Activated CD4-positive, CD25-positive, alpha-beta regulatory T cell treated with anti-CD3 and anti-CD28 coated beads, Interleukin-2, amount 50 U/mL, for 16 hours (primary cell): ENCODE results near the gene GIMAP1.

Experiments
- DNase-seq: peaks from one replicate; pipeline ENCODE4 v3.0.0-alpha.2; 2020; ENCODE audit warnings: low read depth, low spot score

The GIMAP1 gene

DNA sequence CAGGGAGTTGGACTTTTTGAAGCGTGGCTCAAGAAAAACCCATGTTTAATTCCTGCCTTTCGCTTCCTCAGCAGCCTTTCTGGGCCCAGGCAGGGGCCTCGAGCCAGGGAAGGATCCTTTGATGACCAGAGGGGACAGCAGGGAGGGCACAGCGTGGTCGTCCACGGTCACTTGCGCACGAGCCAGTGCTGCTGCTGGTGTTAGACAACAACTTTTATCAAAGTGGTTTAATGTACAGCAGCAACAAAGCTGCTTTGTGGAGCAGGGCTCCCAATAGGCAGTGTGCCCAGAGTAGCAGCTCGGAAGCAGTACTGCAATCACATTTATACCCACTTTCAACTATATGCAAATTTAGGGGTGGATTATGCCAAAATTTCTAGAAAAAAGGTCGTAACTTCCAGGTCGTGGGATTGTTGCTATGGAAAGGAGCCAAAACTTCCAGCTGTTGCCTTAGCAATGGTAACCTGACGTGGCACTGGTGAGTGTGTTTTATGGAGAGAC, 6.1 kb downstream of the GIMAP1 start:
- no peak for DNase-seq

DNA sequence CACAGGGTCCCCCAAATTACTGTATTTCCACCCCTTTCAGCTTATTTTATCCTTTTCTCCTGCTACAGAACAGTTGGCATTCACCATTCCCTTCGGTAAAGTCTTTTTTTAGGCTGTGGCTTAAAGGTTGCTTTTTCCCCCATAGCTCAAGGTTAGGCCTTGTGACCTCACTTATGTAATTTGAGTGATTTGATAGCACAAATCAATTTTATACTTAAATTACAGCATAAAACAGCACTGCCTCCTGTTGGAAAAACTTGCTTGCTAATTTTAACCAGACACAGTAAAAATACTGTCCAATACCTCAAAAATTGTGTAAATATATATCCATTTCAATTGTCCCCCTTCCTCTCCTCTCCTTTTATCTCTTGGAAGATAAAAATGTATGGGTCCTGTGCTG, 7.1 kb downstream of the GIMAP1 start:
- DNase-seq: no peak

DNA sequence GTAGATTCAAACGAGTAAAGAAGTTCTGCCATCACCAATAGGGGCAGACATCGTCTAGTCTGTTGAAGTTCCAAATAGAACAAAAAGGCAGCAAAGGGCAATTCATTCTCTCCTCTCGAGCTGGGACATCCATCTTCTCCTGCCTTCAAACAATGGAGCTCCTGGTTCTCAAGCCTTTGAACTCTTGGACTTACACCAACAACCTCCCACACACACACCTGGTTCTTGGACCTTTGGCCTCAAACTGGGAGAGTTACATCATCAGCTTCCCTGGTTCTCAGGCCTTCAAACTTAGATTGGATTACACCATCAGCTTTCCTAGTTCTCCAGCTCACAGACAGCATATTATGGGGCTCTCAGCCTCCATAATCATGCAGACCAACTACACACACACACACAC, 11.0 kb downstream of the GIMAP1 start:
- DNase-seq: no peak

DNA sequence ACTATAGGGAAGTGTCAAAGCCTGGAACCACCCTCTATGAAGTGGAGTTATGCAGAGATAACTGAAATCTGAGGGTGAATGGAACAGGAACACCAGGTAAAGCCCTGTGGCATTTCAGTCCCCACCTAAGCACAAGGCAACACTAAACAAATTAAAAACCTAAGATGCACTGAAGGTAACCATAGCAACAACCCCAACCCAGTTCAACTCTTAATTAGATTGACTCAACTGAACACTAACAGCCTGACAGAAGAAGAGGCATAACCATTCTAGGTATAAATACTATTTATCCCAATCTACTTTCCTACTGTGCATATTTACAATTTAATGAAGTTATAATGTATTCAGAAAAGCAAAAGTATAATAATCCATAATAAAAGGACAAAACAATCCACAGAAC, 11.6 kb downstream of the GIMAP1 start:
- no peak for DNase-seq

DNA sequence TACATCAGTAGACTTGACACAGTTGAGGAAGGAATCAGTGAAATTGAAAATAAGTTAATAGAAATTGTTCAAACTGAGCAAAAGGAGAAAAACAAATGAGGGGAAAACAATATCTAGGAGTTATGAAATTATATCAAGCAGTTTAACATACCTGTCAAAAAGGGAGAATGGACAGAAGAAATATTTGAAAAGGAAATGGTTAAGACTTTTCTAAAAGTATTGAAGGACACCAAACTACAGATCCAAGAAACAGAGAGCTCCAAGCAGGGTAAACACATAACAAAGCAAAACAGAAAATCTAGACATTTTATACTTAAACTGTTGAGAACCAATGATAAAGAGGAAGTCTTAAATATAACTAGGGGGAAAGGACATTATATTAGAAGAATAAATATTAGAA, 12.2 kb downstream of the GIMAP1 start:
- no peak for DNase-seq

DNA sequence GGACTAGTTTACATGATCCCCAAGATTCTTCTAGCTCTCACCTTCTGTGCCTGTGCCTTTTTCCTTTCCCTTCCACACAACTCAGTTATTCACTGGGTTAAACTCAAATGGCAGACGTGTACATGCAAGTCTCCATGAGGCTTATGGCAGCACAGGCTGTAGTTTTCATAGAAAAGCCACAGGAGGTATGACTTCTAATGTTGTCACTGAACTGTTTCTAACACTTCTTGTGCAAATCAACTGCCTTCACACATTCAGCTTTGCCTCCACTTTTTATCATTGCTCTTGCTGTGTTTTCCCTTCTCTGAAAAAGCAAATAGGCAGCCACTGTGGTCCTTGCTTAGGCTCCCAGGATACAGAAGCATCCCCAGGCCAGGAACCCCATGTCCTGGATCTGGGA, 15.5 kb downstream of the GIMAP1 start:
- DNase-seq: no peak

DNA sequence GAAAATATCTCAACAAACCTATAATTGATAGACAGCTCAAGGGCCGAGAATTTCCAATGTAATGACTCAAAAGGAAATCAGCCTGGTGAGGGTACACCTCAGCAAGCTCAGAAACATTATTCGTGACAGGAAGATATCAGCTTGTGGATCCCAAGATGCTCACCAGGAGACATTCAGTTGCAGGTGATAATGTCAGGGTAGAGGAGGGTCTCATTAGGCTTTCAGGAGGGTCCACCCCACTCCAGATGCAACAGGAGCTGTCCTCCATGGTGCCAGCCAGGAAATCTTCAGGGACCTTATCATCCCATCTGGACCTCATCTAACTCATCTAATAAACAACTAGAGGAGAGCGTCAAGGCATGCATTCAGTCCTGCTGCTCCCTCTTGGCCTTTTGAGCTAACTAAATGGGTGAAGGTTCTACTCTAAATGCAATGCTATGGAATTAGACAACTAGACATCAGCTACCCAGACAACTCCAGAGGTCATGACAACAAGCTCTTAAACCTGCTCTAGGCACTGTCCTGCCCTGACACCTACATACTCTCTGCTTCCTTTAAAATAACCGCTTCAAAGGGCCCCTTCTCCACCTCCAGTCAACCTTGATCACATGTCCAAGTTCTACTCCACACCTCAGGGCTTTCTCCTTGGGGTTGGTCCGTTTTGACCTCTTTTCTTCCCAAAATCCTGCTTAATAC, 16.5 kb downstream of the GIMAP1 start:
- no peak for DNase-seq

DNA sequence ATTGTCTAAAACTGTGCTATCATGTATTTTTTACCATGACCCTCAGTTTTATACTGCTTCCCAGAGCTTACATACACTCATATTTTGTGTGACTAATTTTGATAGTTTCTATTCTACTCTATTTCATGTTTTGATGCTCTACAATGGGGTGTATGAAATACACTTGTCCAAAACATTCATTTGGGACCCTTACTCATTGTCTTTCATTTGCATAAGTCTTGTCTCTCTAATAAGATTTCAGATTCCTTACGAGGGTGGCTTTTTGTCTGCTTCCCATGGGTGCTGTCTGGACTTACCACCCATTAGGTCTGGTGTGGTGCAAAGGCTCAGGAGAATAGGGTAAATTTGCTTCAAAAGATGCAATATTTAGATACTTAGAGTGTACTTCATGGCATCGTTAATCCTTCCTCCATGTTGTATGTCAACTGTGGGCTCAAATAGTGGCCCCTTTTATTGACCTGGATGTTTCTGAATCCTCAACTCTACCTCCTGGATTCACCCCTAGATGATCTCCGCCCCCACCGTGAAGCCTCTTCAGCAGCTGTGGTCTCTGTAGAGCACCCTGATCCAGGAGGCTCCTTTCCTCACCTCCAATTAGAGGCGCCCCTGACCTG, 17.2 kb downstream of the GIMAP1 start:
- DNase-seq: no peak

DNA sequence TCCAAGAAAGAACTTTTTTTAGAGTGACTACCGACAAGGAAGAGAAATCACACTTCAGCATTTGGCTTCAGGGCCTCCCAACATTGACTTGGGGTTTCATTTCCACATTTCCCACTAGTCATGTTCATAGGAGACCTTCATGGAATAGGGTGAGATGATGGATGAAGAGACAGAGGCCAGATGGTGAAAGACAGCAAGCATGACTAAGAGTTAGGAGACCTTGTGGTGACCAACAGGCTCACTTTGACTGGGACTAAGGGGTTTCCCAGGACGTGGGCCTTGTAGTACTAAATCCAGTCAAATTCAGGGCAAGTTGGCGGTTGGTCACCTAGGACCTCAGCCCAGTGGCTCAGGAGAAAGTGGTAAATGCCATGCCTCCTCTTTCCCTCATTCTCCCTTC, 17.8 kb downstream of the GIMAP1 start:
- no peak for DNase-seq

DNA sequence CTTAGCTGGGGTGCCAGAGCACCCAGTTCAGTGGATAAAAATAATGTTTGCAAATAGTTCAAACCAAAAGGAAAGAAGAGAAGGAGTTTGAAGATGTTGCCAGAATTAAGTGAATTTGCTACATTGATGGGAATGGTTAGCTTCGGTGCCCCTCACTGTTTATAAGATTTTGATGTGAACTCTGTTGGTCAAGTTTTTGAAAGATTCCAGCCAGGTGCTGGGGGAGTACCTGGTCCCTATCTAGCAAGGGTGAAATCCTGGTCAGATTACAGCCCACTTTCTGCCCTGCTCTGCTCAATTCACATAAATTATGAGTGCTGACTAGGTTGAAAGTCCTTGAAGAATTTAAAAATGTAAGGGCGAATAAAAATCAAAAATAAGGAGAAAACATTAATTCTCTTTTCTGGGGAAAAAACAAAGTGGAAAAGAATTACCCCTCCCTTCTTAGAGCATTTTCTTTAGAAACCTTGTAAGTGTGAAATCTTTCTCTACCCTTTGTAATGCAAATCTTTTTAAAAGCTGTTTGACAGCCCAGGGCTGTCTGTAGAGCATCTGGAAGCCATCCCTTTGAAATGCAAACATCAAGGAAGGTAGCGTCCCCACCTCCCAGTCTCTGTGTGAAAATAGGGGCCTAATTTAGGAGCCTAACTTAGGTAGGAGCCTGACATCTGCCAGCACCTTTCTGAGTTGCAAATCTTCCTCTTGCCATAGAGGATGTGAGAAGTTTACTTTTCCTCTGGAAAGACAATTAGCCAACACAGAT, 19.4 kb downstream of the GIMAP1 start:
- no peak for DNase-seq

DNA sequence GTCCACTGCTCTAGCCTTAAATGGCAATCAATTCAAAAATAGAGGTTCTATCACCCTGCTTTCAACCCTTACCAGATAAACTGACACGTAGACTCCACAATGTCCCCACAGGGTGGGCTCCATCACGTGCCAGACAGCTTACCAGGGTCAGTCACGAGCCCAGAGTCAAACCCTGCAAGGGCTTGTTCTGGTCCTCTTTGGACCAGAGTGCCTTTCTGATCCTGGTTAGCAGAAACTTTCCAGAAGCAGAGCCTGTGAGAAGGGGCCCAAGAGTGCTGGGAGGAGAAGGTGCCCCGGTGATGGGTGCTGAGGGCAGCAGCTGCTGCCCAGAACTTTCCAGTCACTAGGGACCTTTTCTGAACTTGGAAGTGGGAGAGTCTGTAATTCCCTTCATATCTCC, 20.5 kb downstream of the GIMAP1 start:
- DNase-seq: no peak

DNA sequence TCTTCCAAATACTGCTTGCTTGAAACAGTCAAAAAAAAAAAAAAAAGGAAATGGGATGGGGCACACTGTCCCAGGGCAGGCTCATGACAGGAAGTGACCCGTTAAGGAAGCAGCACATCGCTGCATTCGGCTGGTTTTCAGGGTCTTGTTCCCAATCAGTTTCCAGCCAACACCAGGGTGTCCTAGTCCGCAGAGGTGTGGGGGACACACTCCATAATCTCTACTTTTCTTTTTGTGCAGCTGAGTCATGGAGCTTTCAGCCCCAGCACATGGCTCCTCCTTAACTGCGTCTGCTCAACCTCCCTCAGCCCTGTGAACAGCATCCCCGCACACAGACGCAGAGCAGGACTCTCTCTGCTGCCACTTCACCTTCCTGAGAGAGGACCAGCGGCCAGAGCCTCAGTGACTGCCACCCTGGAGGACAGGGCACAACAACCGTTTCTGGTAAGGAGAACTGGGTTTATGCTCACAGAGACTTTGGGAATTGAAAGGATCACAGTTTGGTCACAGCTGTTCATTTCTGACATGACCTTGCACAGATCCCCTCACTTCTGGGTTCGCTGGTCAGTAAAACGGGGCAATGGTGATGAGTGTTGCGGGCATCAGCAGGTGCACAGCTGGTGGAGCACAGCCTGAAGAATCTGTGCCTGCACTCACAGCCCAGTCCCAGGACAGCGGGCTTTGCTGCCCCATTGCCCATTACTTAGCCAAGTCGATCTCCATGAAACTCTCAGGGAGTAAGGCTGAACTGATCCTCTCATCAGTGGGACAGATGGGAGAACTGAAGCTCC, 21.0 kb downstream of the GIMAP1 start, which contains the start of gene GIMAP5:
TSS of gene GIMAP5 (plus strand) at position 154 of the 791 bp plus-strand sequence. CDS start 3,467 bp downstream, outside the sequence.
- DNase-seq: no peak

DNA sequence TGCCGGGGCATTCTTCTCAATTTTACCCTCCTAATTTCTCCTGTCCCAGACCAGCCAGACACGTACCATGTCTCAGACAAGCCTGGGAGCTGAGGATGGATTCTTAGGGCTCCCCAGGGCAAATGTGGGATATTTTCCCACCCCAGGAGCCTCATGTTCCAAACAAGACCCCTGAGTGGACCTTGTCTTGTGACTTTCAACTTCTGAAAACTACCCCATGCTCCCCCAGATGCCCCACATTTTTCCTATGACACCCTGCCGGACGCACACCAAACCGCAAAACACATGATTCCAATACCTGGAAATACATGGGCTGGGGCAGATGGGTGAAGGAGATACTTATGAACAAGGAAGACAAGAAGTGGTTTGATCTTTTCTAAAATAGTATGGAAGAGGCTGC, 21.7 kb downstream of the GIMAP1 start:
- no peak for DNase-seq

DNA sequence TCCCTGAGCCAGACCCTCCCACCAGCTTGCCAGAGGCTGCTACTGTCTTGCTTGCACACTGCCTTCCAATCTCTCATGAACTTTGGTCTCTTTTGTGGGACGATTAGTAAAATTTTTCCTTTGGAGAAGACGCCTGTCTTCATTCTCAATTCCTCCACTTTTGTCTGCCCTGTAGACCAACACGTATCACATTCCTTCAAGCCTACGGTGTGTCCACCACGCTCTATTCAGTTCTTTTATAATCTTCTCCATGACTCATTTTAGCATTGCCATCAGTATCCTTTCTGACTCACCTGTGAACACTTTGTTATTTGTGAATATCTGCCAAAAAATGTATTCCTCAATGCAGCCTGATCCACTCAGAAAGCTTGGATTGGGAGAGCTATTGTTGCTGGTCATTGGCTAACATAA, 22.2 kb downstream of the GIMAP1 start:
- no peak for DNase-seq

DNA sequence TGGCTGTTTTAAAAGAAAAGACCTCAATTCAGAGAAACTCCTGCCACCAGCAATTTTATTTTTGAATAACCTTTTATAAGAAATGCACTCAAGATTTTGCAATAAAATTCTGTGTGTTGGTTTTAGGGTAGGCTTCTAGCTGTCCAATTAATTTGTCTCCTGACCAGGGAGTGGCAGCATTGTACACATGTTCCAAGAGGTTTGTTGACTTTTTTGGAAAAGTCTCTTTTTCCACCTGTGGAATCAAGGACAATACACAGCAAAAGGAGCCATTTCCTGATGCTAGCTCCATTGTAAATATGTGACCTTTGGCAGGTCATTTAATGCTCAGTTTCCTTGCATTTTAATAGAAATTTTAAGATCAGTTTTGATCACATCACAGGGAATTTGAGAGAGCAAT, 22.6 kb downstream of the GIMAP1 start:
- DNase-seq: no peak

DNA sequence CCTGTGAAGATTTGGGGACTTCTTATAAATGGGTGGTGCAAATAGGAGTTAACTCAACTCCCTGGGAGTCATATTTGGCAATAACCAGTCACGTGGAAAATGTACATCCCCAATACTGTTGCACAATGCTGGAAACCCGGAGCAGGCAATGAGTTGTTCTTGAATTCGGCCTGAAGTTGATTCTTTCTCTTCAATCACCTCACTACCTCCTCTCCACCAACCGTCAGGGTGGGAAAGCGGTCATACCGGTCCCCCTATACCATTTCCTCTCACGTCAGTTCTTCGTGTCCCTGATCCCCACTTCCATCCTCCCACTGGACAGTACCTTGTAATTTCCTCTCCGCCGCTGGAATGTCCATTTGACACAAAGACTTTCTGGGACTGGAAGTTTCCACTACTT, 23.6 kb downstream of the GIMAP1 start:
- no peak for DNase-seq

DNA sequence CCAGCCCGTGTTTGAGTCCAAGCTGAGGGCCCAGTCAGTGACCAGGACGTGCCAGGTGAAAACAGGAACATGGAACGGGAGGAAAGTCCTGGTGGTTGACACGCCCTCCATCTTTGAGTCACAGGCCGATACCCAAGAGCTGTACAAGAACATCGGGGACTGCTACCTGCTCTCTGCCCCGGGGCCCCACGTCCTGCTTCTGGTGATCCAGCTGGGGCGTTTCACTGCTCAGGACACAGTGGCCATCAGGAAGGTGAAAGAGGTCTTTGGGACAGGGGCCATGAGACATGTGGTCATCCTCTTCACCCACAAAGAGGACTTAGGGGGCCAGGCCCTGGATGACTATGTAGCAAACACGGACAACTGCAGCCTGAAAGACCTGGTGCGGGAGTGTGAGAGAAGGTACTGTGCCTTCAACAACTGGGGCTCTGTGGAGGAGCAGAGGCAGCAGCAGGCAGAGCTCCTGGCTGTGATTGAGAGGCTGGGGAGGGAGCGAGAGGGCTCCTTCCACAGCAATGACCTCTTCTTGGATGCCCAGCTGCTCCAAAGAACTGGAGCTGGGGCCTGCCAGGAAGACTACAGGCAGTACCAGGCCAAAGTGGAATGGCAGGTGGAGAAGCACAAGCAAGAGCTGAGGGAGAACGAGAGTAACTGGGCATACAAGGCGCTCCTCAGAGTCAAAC, 26.0 kb downstream of the GIMAP1 start:
- DNase-seq: no peak

DNA sequence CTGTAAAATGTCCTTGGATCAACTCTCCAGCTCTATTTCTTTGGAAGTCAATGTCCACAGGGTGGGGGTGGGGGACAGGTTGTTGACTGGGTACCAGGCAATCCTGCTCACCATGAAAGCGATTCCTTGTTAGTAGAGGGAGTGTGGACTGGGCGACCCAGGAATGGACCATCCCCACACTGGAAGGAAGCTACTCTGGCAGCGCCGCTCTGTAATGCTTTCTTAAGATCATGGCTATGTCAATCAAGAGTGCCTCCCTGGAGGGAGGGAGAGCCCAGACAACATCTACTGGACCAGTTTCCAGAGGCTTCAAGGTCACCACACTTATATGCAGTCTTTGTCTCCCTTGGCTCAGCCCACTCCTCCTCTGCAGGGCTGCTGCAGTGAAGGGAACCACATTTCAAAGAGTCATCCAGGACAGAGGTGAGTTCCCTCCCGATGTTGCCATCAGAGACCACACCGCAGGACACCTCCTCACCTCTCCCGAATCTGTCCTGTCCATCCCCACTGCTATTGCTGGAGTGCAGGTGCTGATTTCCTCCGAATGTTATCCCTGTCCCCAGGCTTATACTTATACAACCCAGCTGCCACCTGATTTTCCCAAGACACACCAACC, 27.7 kb downstream of the GIMAP1 start:
- no peak for DNase-seq

DNA sequence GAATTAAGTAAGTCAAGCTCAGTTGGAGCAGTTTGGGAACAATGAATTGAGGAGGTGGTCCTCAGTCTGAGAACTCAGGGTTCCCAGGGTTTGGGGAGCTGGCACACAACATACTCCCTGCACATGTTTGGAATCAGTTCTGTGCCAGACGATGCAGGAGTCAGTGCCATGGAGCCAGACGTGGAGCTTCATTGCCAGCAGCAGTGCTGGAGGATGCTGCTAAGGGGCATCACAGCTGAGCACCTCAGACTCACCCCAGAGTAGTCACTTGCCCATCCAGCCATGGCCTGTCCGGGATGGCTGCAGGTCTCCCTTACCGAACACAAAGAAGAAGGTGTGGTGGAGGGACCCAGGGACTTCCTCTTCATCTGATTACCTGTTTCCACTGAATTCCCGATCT, 28.7 kb downstream of the GIMAP1 start:
- no peak for DNase-seq

DNA sequence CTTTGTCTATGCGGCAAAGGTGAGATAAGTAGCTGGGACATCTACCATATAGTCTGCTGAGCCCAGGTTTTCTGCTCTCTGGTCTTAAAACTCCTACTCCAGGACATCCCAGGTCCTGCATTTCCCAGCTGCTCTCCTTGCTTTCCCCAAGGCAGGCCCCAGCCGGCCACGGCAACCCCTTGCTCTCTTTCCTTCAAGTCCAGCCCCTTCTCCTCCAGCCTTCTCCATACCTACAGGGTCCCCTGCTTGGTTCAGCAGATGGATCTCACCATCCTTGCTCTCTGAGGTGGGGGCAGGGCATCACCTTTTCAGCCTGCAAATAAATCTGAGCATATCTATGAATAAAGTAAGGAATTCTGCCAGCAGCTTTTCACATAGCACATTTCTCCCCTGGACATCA, 29.5 kb downstream of the GIMAP1 start:
- DNase-seq: no peak

DNA sequence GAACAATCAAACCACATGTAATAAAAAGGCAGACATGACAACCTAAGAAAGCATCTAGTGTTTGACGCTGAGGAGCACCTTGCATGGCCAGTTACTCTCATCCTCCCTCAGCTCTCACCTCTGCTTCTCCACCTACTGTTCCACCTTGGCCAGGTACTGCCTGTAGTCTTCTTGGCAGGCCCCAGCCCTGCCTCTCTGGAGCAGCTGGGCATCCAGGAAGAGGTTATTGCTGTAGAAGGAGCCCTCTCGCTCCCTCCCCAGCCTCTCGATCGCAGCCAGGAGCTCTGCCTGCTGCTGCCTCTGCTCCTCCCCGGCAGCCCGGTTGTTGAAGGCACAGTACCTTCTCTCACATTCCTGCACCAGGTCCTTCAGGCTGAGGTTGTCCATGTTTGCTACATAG, 30.5 kb downstream of the GIMAP1 start:
- DNase-seq: no peak
